ENCODE results near the gene HSF5.
A peak's percentile ranks its signal among the peaks of the same experiment; 100 is the strongest.

GRCh38 chr17:58376472-58377000 is 111.7 kb downstream of the HSF5 start:
- TF ChIP-seq RAD21 (IDR thresholded peaks at IDR 0.05; ENCODE audit: low read depth) (no peak), JUND (IDR thresholded peaks at IDR 0.05) (no peak), POLR2AphosphoS5 (IDR thresholded peaks at IDR 0.05; ENCODE audit: low read depth, low read length) (0 out of 2 replicates have a peak, but pooled peaks have one; percentile 19), CTCF (IDR thresholded peaks at IDR 0.05 in 2 of 3, conservative IDR thresholded peaks at IDR 0.05 in 1 of 3; ENCODE audit: borderline replicate concordance in 1 of 3, insufficient read depth in 1 of 3, low read depth in 2 of 3, low read length in 2 of 3) (no peak), POLR2A (IDR thresholded peaks at IDR 0.05; ENCODE audit: borderline replicate concordance, extremely low read depth, insufficient read depth, insufficient read length) (no peak)
